Mesodermal cell (in vitro differentiated cells): ENCODE measurements around the gene NEU1.
"Not testable (repeated sequence)": the region's sequence is repeated elsewhere in the genome, so short reads cannot be mapped to it uniquely, and the experiment has no call there.

Experiments
- H3K27ac ChIP-seq: 2 replicates; pipeline ENCODE4 v1.7.0; 2013; ENCODE audit warnings: mild to moderate bottlenecking, low read depth, low read length, moderate library complexity; ENCODE audit not compliant: severe bottlenecking
- H3K36me3 ChIP-seq: 2 replicates; pipeline ENCODE4 v1.7.1; 2013; ENCODE audit warnings: mild to moderate bottlenecking, low read length, moderate library complexity; ENCODE audit not compliant: control insufficient read depth, insufficient read depth
- H3K4me1 ChIP-seq: one replicate; pipeline ENCODE4 v1.7.1; 2013; ENCODE audit warnings: mild to moderate bottlenecking, low read length; ENCODE audit not compliant: insufficient read depth, control insufficient read depth, poor library complexity, severe bottlenecking
- H3K4me3 ChIP-seq: 2 replicates; pipeline ENCODE4 v1.7.0; 2013; ENCODE audit warnings: low read length, control low read depth, mild to moderate bottlenecking; ENCODE audit not compliant: insufficient read depth, poor library complexity, severe bottlenecking; ENCODE audit errors: extremely low read depth
- H3K9me3 ChIP-seq: 2 replicates; pipeline ENCODE4 v1.7.1; 2013; ENCODE audit warnings: mild to moderate bottlenecking, low read length, moderate library complexity; ENCODE audit not compliant: control insufficient read depth
- WGBS, 2 experiments: methylation state at CpG; one replicate each; pipeline ENCODE4 v1.1.5; 2013; ENCODE audit warnings: missing lambda C conversion rate in 2 of 2; ENCODE audit not compliant: insufficient coverage in 2 of 2; 5-methylcytosine and 5-hydroxymethylcytosine counted together

Gene NEU1

DNA sequence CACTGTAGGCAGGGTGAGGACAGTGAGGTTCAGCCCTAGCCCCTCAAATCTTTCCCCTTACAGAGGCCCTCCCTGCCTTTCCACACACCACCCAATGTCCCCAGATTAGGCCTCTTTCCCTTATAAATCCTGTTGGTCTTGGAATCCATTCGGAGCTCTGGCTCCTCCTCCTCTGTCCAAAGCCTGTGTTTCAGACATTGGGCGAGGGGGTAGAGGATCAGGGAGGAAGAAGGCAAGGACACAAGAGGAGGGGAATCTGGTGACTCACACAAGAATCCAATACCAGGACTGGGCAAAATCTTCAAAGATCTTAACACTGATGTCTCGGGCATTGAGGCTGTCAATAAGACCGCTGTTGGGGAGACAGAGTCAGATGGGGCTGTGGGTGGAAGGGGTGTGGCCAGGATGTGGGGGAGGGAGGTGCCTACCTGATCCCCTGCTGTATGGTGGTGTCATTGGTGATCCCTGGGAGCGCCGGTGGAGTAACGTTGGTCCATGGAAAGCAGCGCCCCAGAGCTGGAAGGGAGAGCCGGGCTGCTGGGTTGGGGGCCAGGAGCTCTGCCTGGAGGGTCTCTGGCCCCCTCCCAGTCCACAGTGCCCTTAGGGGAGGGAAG is 8.5 kb upstream of the NEU1 start:
- Histone ChIP-seq H3K9me3 (no peaks in the 10 kb centered on the region), H3K4me3 (no peak overlapping the region), H3K4me1 (peaks cover 6% of the 10 kb centered on the region), H3K27ac (peak overlapping the region; percentile 57), H3K36me3 (no peaks in the 10 kb centered on the region)
- 75 to 80% methylated on average over 5 to 7 of the region's 9 CpGs for WGBS, 2 experiments

DNA sequence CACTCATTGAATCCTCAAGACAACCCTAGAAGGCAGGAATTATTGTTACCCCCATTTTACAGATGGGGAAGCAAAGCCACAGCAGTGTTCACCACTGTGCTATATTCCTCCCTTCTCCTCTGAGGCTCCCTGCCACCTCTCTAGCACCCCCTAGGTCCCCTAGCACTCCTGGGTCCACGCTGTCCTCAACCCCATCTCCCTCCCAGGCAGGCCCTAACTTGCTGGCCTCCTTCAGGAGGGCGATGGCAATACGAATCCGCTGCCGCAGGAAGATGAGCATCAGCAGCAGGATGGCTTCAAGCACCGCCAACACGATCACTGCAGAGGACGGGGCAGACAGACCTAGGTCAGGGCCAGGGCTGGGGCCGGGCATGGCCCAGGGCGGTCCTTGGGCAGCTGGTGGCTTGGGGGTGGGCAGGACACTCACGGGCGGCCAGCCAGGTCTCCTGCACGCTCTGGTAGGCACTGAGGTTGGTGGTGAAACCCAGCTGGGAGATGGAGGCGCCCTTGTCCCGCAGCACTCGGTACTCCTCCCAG is 7.8 kb upstream of the NEU1 start:
- peaks cover 6% of the 10 kb centered on the region for H3K4me1 ChIP-seq
- 92 to 95% methylated on average over 13 to 16 of the region's 16 CpGs for WGBS, 2 experiments
- H3K36me3 ChIP-seq = no peaks in the 10 kb centered on the region
- H3K27ac ChIP-seq = peak overlapping the region; percentile 57
- H3K4me3 ChIP-seq = no peak overlapping the region
- no peaks in the 10 kb centered on the region for H3K9me3 ChIP-seq

DNA sequence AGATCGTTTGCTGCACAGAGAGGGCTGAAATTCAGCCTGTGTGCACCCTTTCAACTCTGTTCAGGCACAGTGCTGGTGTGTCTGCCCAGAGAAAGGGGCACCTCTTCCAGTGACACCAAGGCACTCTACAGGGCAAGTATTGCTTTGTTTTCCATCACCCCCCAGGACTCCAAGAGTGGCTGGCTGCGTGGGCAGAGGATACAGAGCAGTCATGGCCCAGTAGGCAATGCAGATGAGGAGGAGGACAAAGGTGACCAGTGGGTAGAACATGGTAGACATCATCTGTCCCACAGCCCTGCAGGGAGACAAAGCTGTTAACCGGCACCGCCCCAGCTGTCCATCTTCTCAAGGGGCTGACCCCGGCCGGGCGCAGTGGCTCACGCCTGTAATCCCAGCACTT is 6.7 kb upstream of the NEU1 start:
- H3K36me3 ChIP-seq = no peaks in the 10 kb centered on the region
- H3K4me1 ChIP-seq = peaks cover 6% of the 10 kb centered on the region
- no peaks in the 10 kb centered on the region for H3K9me3 ChIP-seq
- no peak overlapping the region for H3K4me3 ChIP-seq
- no peak overlapping the region for H3K27ac ChIP-seq
- 86 to 93% methylated on average over 3 to 6 of the region's 8 CpGs for WGBS, 2 experiments

DNA sequence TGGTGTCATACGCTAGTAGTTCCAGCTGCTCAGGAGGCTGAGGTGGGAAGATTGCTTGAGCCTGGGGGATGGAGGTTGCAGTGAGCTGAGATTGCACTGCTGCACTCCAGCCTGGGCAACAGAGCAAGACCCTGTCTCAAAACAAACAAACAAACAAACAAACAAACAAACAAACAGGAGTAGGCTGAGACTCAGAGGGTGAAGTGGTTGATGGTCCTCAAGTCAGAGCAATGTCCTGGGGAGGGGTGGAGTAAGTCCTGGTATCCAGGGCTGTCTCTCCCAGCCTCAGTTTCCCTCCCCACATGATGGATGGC is 6.0 kb upstream of the NEU1 start:
- H3K4me3 ChIP-seq, H3K4me1 ChIP-seq, H3K36me3 ChIP-seq, H3K27ac ChIP-seq, H3K9me3 ChIP-seq: not testable (repeated sequence)
- 90 to 100% methylated on average over 1 of the region's 1 CpG for WGBS, 2 experiments

DNA sequence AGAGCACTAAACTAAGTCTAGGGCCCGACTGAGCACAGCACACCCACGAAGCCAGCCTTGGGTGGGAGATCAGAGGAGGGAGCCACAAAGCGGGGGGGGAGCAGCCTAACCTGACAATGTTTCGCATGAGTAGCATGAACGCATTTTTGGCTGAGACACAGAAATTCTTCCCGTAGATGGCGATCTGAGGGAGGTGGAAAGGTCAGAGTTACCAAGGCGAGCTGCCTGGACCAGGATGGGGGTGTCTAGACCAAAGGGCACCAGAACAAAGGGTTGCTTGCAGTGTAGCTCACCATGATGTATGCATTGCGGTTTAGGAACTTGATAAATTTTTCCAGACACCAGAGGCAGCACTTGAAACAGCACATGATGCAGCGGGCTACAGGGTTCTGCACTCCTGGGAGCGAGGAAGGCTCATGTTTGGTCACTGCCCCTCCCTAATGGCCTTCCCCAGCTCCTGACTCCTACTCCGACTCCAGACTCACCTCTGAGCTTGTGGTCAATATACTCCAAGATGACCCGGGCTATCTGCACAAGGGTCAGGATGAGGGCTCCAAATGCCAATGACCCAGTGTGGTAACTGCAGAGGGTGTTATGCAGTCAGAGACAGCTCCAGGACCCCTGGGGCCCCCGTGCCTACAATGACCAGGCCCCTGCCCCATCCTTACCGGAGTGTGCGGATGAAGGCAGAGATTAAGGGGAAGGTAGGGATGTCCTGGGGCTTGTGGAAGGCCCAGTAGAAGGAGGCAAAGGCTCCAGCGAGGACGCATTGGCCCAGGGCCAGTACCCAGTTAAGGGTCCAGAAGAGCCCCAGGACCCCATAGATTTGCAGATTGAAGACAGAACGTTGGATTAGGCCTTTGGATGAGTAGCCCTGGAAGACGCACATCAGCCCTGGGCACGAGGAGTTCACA is 2.8 kb upstream of the NEU1 start:
- peak overlapping the region; percentile 23 for H3K27ac ChIP-seq
- H3K4me3 ChIP-seq = no peak overlapping the region
- no peaks in the 10 kb centered on the region for H3K9me3 ChIP-seq
- peaks cover 11% of the 10 kb centered on the region for H3K36me3 ChIP-seq
- no peaks in the 10 kb centered on the region for H3K4me1 ChIP-seq
- 91 to 92% methylated on average over 20 to 21 of the region's 21 CpGs for WGBS, 2 experiments

DNA sequence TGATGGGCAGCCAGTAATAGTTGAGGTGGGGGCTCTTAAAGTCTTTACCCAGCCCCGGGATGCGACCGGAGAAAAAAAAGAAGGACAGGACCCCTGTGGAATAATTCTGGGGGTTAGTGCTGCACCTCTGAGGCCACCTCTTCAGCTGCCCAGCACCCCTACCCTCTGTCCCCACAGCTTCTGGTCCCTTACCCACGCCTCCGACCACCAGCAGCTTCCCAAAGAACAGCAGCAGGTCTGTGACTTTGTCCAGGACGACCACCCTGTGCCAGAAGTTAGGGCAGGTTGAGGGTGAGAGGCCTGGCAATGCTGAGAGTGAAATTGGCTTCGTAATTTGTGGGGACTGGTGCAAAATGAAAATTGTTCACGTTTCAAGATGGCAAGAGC is 2.2 kb upstream of the NEU1 start:
- 88 to 97% methylated on average over 5 to 8 of the region's 8 CpGs for WGBS, 2 experiments
- Histone ChIP-seq H3K4me1 (no peaks in the 10 kb centered on the region), H3K9me3 (no peaks in the 10 kb centered on the region), H3K36me3 (peaks cover 18% of the 10 kb centered on the region), H3K4me3 (no peak overlapping the region), H3K27ac (no peak overlapping the region)

DNA sequence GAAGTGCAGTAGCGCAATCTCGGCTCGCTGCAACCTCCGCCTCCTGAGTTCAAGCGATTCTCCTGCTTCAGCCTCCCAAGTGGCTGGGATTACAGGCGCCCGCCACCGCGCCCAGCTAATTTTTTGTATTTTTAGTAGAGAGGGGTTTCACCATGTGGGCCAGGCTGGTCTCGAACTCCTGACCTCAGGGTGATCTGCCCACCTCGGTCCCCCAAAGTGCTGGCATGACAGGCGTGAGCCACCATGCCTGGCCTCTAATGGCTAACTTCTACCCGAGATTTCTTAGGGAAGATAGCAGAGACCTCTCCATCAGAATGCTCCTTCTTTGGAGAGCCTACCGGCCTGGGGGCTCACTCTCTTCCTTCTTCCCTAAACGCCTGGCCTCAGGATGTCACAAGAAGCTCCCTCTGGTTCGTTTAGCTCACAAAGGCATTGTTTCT is 1.5 kb upstream of the NEU1 start:
- peak overlapping the region; percentile 97 for H3K27ac ChIP-seq
- WGBS, 2 experiments = 43 to 45% methylated on average over 11 to 12 of the region's 16 CpGs
- H3K4me3 ChIP-seq = peak overlapping the region; percentile 86
- H3K9me3 ChIP-seq, H3K4me1 ChIP-seq: not testable (repeated sequence)
- H3K36me3 ChIP-seq = peaks cover 25% of the 10 kb centered on the region

DNA sequence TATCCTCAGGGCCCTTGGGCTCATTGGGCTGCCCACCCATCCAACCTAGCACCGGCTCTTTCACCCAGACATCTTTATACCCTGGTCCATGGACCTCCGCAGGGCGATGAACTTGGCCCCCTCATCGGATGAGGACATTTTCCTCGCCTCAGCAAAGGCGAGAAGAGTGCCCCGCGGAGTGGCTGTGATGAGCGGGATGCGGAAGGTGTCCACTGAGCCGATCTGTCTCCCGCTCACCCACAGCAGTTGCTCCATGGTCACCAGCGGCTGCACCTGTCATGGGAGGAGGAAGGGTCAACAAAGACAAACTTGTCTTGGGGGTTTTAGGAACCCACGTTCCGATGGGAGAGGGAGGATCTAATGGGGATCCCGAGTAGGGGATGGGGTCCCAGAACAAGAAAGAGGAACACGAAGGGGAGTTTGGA is 690 bp downstream of the NEU1 start:
- 62 to 65% methylated on average over 16 to 17 of the region's 17 CpGs for WGBS, 2 experiments
- Histone ChIP-seq H3K9me3 (no peaks in the 10 kb centered on the region), H3K4me3 (peak overlapping the region; percentile 86), H3K4me1 (no peaks in the 10 kb centered on the region), H3K36me3 (peaks cover 47% of the 10 kb centered on the region), H3K27ac (no peak overlapping the region)

DNA sequence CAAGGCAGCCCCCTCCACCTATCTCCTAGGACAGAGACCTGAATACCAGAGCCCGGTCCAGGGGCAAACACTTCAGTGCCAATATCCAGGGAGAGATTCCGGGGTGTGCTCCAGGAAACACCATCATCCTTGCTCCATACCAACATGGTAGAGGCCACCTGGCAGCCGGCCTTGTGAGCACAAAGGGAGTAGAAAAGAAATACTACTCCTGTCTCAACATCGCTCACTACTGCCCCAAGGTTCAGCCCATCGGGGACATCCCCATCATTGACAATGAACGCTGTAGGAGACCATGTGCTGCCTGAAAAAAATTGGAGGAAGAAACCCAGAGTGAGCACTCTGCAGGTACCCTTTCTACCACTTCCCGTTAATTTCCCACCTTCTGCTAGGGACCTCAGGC is 1.5 kb downstream of the NEU1 start:
- no peak overlapping the region for H3K27ac ChIP-seq
- no peak overlapping the region for H3K4me3 ChIP-seq
- no peaks in the 10 kb centered on the region for H3K9me3 ChIP-seq
- no peaks in the 10 kb centered on the region for H3K4me1 ChIP-seq
- WGBS, 2 experiments = 94 to 97% methylated on average over 5 to 6 of the region's 7 CpGs
- peaks cover 54% of the 10 kb centered on the region for H3K36me3 ChIP-seq

DNA sequence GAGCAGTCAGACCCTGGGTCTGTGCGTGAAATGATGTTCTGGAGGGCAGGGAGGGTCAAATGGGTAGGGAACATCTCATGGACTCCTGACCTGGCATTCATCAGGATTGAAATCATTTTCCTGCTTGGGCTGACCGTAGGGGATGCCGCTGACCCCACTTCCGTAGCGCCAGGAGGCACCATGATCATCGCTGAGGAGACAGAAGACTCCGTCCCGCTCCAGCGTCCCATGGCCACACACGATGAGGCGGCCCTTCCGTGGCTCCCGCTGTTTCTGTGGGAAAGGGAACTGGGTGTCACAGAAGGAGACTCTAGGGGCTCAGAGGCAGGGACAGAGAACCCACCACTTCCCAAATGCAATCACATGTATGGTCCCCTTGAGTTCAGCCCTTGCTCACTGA is 2.3 kb downstream of the NEU1 start:
- 93 to 98% methylated on average over 9 to 13 of the region's 13 CpGs for WGBS, 2 experiments
- H3K4me1 ChIP-seq = no peaks in the 10 kb centered on the region
- H3K36me3 ChIP-seq = peaks cover 62% of the 10 kb centered on the region
- H3K4me3 ChIP-seq = no peak overlapping the region
- no peak overlapping the region for H3K27ac ChIP-seq
- peaks cover 3% of the 10 kb centered on the region for H3K9me3 ChIP-seq

DNA sequence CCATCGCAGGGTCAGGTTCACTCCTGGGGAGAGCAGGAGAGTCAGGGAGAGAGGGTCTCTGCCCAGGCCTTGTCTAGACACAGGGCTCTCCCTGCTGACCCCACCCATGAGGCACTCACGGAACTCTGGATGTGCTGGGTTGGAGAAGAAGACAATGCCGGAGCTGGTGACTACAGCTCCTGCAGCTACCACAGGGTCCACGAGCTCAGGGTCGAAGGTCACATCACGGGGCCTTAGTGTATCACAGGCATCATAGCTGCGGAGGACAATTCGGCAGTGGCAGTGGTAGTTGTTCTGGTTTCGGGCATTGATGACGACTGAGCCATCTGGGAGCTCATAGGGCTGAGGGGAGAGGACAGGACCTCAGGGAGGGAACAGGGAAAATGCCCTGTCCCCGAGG is 2.7 kb downstream of the NEU1 start:
- peaks cover 65% of the 10 kb centered on the region for H3K36me3 ChIP-seq
- H3K27ac ChIP-seq = no peak overlapping the region
- H3K4me3 ChIP-seq = no peak overlapping the region
- peaks cover 5% of the 10 kb centered on the region for H3K9me3 ChIP-seq
- 93 to 99% methylated on average over 9 to 11 of the region's 11 CpGs for WGBS, 2 experiments
- no peaks in the 10 kb centered on the region for H3K4me1 ChIP-seq
